DMS79 treated with DMSO at 0.1 percent for 48 hours (cell line): ENCODE data around the gene HK1.
"Not testable (repeated sequence)": the region's sequence is repeated elsewhere in the genome, so short reads cannot be mapped to it uniquely, and the experiment has no call there.

ENCODE experiments used
- DNase-seq: peaks from one replicate; lab custom pipeline; 2025; lab: John Stamatoyannopoulos, UW

Gene HK1

GRCh38 chr10:69419744-69420126 lies 141.4 kb downstream of the HK1 start:
- no peak for DNase-seq

- peak; percentile 5 for DNase-seq
Observed at GRCh38 chr10:69421611-69422308, 143.5 kb downstream of the HK1 start.

GRCh38 chr10:69422676-69423075 lies 144.4 kb downstream of the HK1 start:
- DNase-seq: no peak

GRCh38 chr10:69425041-69425440 lies 146.7 kb downstream of the HK1 start:
- DNase-seq: no peak

- DNase-seq: no peak
Observed at GRCh38 chr10:69425511-69426298, 147.4 kb downstream of the HK1 start.

- no peak for DNase-seq
Observed at GRCh38 chr10:69426376-69426727, 148.1 kb downstream of the HK1 start.

GRCh38 chr10:69428165-69428564 lies 149.9 kb downstream of the HK1 start:
- DNase-seq: peak; percentile 42

- no peak for DNase-seq
Observed at GRCh38 chr10:69434169-69434568, 155.9 kb downstream of the HK1 start.

- DNase-seq: no peak
Observed at GRCh38 chr10:69434926-69435325, 156.6 kb downstream of the HK1 start.

- no peak for DNase-seq
Observed at GRCh38 chr10:69435966-69436520, 157.7 kb downstream of the HK1 start.

GRCh38 chr10:69437321-69438259 lies 159.3 kb downstream of the HK1 start:
- no peak for DNase-seq

GRCh38 chr10:69438536-69439349 lies 160.4 kb downstream of the HK1 start:
- DNase-seq: peak; percentile 8

GRCh38 chr10:69439350-69439739 lies 161.0 kb downstream of the HK1 start:
- DNase-seq: no peak

GRCh38 chr10:69439813-69440506 lies 161.7 kb downstream of the HK1 start:
- peak; percentile 26 for DNase-seq

GRCh38 chr10:69443354-69443753 lies 165.1 kb downstream of the HK1 start:
- no peak for DNase-seq

- DNase-seq: no peak
Observed at GRCh38 chr10:69445041-69445440, 166.7 kb downstream of the HK1 start.

GRCh38 chr10:69446229-69446628 lies 167.9 kb downstream of the HK1 start:
- DNase-seq: no peak

- DNase-seq: no peak
Observed at GRCh38 chr10:69446650-69447151, 168.4 kb downstream of the HK1 start.

- no peak for DNase-seq
Observed at GRCh38 chr10:69449841-69450240, 171.5 kb downstream of the HK1 start.

GRCh38 chr10:69450395-69450794 lies 172.1 kb downstream of the HK1 start:
- not testable (repeated sequence) for DNase-seq
